Smooth muscle cell (in vitro differentiated cells): ENCODE measurements around the gene ZBTB16. TPM values are rescaled to one million over a fixed set of nuclear protein-coding genes. Genes with fewer than 3 reads are reported as not detected.

ENCODE experiments used
- DNase-seq: peaks from one replicate; lab custom pipeline; 2025; ENCODE audit not compliant: unreplicated experiment; lab: John Stamatoyannopoulos, UW
- H2AFZ ChIP-seq: fragments of 200-600 bp; sonication (generic); 2 replicates; pipeline ENCODE4 v1.6.0; 2016; ENCODE audit warnings: antibody characterized with exemption, low read depth, mild to moderate bottlenecking
- H3F3A ChIP-seq: fragments of 200-600 bp; sonication (generic); 2 replicates; pipeline ENCODE4 v1.6.0; 2017; ENCODE audit warnings: antibody characterized with exemption, low read depth
- H3K27ac ChIP-seq: fragments of 200-600 bp; sonication (generic); 2 replicates; pipeline ENCODE4 v1.5.1; 2016; ENCODE audit warnings: low read depth, mild to moderate bottlenecking
- H3K27me3 ChIP-seq: fragments of 200-600 bp; sonication (generic); 2 replicates; pipeline ENCODE4 v1.6.1; 2016; ENCODE audit warnings: low read depth, mild to moderate bottlenecking
- H3K36me3 ChIP-seq: fragments of 200-600 bp; sonication (generic); 2 replicates; pipeline ENCODE4 v1.5.1; 2016; ENCODE audit warnings: low read depth
- H3K4me1 ChIP-seq: fragments of 200-600 bp; sonication (generic); 2 replicates; pipeline ENCODE4 v1.5.1; 2016; ENCODE audit warnings: low read depth
- H3K4me2 ChIP-seq: fragments of 200-600 bp; sonication (generic); 2 replicates; pipeline ENCODE4 v1.6.0; 2016; ENCODE audit warnings: mild to moderate bottlenecking
- H3K4me3 ChIP-seq: fragments of 200-600 bp; sonication (generic); 2 replicates; pipeline ENCODE4 v1.5.1; 2016; ENCODE audit warnings: mild to moderate bottlenecking
- H3K79me2 ChIP-seq: fragments of 200-600 bp; sonication (generic); 2 replicates; pipeline ENCODE4 v1.6.0; 2016; ENCODE audit warnings: low read depth, mild to moderate bottlenecking
- H3K9ac ChIP-seq: fragments of 200-600 bp; sonication (generic); 2 replicates; pipeline ENCODE4 v1.6.0; 2016; ENCODE audit warnings: low read depth
- H3K9me3 ChIP-seq: fragments of 200-600 bp; sonication (generic); replicated peaks from 2 replicates; pipeline ENCODE4 v1.5.1; 2016; ENCODE audit warnings: low read depth
- H4K20me1 ChIP-seq: fragments of 200-600 bp; sonication (generic); 2 replicates; pipeline ENCODE4 v1.6.0; 2016; ENCODE audit warnings: low read depth
- WGBS: methylation state at CpG from one replicate; pipeline ENCODE4 v1.1.7; 2016; ENCODE audit warnings: low lambda C conversion rate; 5-methylcytosine and 5-hydroxymethylcytosine counted together
- polyA plus RNA-seq: library from polyadenylated mRNA; unstranded; fragments of >200 nt; fragmentation: Nextera tagmentation; extraction: Ambion mirVana; gene quantifications from 2 replicates; pipeline ENCODE4 v1.2.1, GENCODE V29; 2016
- total RNA-seq: library from RNA; depleted of rRNA; stranded (reverse); fragments of >200 nt; gene quantifications from 2 replicates; pipeline ENCODE4 v1.2.3, GENCODE V29; 2014
- TF ChIP-seq, protein P1 (sequence below): fragments of 200-600 bp; sonication (generic); IDR thresholded peaks from 2 replicates; pipeline ENCODE4 v1.5.1; 2017; ENCODE audit warnings: borderline replicate concordance, mild to moderate bottlenecking, antibody characterized with exemption; ENCODE audit not compliant: insufficient read depth, poor library complexity, severe bottlenecking

ZBTB16 gene
- total and polyA plus RNA-seq, 2 experiments from 2014 or later: not detected

DNA sequence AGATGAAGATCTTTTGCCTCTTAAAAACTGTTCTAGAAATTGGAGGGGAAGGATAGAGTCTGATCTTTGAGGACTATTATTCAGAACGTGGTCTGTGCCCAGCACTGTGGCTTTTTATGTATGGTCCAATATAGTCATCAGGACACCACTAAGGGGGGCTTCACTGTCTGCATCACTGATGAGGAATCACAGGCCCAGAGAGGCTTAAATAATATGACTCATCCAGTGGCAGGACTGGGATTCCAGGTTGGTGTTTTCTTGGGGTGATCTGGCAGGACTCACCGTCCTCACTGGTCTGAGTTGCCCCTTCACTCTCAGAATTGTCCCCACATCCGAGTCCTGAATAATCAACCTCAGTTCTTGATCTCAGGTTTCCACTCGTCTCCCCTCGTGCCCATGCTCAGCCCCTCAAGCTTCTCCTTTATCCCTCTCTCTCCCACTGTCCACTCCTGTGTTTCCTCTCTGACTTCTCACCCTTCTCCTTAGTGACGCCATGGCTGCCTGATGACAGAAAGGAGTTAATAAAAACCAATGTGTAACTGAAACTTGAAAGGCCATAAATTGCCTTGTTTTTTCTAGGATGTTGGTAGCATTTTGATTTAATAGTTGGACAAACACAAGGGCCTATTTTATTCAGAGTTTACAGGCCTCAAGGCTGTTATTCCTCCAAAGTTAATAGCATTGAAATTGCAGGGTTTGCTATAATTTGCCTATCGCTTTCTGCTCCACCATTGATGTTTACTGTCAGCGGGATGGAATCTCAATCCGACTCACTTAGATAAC, 141.0 kb downstream of the ZBTB16 start:
- peaks cover 4% of the 10 kb centered on the region for H3K4me1 ChIP-seq
- no peaks in the 10 kb centered on the region for H4K20me1 ChIP-seq
- no peaks in the 10 kb centered on the region for H3K79me2 ChIP-seq
- H3K27ac ChIP-seq: no peak overlapping the region
- peaks cover 4% of the 10 kb centered on the region for H3K27me3 ChIP-seq
- H3K36me3 ChIP-seq: no peaks in the 10 kb centered on the region
- H3F3A ChIP-seq: no peaks in the 10 kb centered on the region
- no peak overlapping the region for H3K4me3 ChIP-seq
- 58% methylated on average over 9 of the region's 9 CpGs for WGBS
- H3K9ac ChIP-seq: no peak overlapping the region
- no peak overlapping the region for H2AFZ ChIP-seq
- TF ChIP-seq, protein P1, sequence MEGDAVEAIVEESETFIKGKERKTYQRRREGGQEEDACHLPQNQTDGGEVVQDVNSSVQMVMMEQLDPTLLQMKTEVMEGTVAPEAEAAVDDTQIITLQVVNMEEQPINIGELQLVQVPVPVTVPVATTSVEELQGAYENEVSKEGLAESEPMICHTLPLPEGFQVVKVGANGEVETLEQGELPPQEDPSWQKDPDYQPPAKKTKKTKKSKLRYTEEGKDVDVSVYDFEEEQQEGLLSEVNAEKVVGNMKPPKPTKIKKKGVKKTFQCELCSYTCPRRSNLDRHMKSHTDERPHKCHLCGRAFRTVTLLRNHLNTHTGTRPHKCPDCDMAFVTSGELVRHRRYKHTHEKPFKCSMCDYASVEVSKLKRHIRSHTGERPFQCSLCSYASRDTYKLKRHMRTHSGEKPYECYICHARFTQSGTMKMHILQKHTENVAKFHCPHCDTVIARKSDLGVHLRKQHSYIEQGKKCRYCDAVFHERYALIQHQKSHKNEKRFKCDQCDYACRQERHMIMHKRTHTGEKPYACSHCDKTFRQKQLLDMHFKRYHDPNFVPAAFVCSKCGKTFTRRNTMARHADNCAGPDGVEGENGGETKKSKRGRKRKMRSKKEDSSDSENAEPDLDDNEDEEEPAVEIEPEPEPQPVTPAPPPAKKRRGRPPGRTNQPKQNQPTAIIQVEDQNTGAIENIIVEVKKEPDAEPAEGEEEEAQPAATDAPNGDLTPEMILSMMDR: no peak
- no peaks in the 10 kb centered on the region for H3K9me3 ChIP-seq
- no peak overlapping the region for H3K4me2 ChIP-seq
- no peak for DNase-seq

DNA sequence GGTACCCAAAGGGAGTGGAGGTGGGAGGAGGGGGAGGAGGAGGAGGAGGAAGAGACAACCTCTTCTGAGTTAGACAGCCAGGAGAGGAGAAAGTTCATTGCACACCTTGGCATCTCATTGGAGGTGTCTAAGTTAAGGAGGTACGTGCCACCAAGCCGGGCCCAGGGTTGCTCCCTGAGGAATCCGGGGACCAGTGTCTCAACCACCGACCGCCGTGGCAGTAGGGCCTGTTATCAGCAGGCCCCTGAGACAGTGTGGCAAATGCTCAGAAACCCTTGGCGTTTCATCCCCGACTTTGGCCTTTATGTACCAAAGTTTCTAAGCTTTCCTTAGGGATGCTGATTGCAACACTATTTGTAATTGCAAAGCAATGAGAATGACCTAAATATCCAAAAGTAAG, 141.7 kb downstream of the ZBTB16 start:
- Histone ChIP-seq H3F3A (no peaks in the 10 kb centered on the region), H2AFZ (no peak overlapping the region), H3K9me3 (no peaks in the 10 kb centered on the region), H3K79me2 (no peaks in the 10 kb centered on the region), H3K4me1 (peaks cover 4% of the 10 kb centered on the region), H3K4me2 (no peak overlapping the region), H3K36me3 (no peaks in the 10 kb centered on the region), H3K4me3 (no peak overlapping the region), H3K27me3 (peaks cover 10% of the 10 kb centered on the region), H3K9ac (no peak overlapping the region), H3K27ac (no peak overlapping the region), H4K20me1 (no peaks in the 10 kb centered on the region)
- WGBS: 87% methylated on average over 8 of the region's 8 CpGs
- no peak for DNase-seq
- TF ChIP-seq, protein P1: no peak

DNA sequence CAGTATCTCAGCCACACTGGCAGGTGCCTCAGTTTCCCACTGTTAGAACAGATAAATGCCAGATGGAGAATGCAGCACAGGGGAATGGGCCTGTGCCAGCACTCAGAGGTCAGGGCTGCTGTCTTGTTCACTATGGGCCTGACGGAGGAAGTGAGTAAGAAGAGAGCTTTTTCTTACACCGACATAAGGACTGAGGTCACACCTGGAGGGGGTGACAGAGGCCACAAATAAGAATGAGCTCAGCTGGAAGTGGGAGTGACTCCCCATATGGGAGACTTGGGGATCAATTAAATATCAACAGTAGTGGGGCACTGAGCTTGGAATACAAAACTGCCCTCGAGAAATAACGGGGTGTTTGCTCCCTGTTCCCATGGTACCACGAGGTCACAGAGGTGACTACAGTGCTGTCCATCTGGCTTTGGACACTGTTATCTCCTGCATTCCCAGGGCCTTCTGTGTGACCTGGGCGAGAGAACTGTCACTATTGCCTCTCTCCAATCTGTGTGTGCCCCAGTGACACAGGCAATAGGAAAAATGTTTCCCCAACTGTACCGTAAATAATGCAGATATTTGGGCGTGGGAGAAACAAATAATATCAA, 142.6 kb downstream of the ZBTB16 start:
- H3F3A ChIP-seq: no peaks in the 10 kb centered on the region
- H4K20me1 ChIP-seq: no peaks in the 10 kb centered on the region
- H3K9ac ChIP-seq: no peak overlapping the region
- H3K27me3 ChIP-seq: peaks cover 18% of the 10 kb centered on the region
- DNase-seq: no peak
- H3K4me3 ChIP-seq: no peak overlapping the region
- H3K4me2 ChIP-seq: no peak overlapping the region
- no peaks in the 10 kb centered on the region for H3K9me3 ChIP-seq
- TF ChIP-seq, protein P1: no peak
- H2AFZ ChIP-seq: no peak overlapping the region
- 88% methylated on average over 8 of the region's 8 CpGs for WGBS
- H3K27ac ChIP-seq: no peak overlapping the region
- H3K4me1 ChIP-seq: peaks cover 4% of the 10 kb centered on the region
- H3K79me2 ChIP-seq: no peaks in the 10 kb centered on the region
- H3K36me3 ChIP-seq: no peaks in the 10 kb centered on the region
